Measurements from ENCODE around the gene IL1R1.
"Not testable (repeated sequence)": the region's sequence is repeated elsewhere in the genome, so short reads cannot be mapped to it uniquely, and the experiment has no call there.

The IL1R1 gene

GRCh38 chr2:102119255-102119654, 23.3 kb upstream of the IL1R1 start:
- Mint-ChIP-seq H3K4me1 (ENCODE audit: low read depth) (peaks cover 3% of the 10 kb centered on the region), H3K27me3 (ENCODE audit: low read depth) (peaks cover 7% of the 10 kb centered on the region), H3K27ac (no peak overlapping the region), H3K36me3 (ENCODE audit: low read depth) (no peaks in the 10 kb centered on the region), H3K9me3 (no peaks in the 10 kb centered on the region), H3K4me3 (no peak overlapping the region)

GRCh38 chr2:102120261-102120660, 22.3 kb upstream of the IL1R1 start:
- Mint-ChIP-seq H3K27me3 (ENCODE audit: low read depth) (peaks cover 7% of the 10 kb centered on the region), H3K4me3 (no peak overlapping the region), H3K36me3 (ENCODE audit: low read depth) (no peaks in the 10 kb centered on the region), H3K27ac (no peak overlapping the region), H3K9me3 (no peaks in the 10 kb centered on the region), H3K4me1 (ENCODE audit: low read depth) (no peaks in the 10 kb centered on the region)

GRCh38 chr2:102120701-102121159, 21.8 kb upstream of the IL1R1 start:
- peaks cover 7% of the 10 kb centered on the region for H3K27me3 Mint-ChIP-seq (ENCODE audit: low read depth)
- no peak overlapping the region for H3K27ac Mint-ChIP-seq
- H3K4me1 Mint-ChIP-seq (ENCODE audit: low read depth), result no peaks in the 10 kb centered on the region
- no peaks in the 10 kb centered on the region for H3K9me3 Mint-ChIP-seq
- H3K4me3 Mint-ChIP-seq, result no peak overlapping the region
- no peaks in the 10 kb centered on the region for H3K36me3 Mint-ChIP-seq (ENCODE audit: low read depth)

GRCh38 chr2:102122115-102122514, 20.4 kb upstream of the IL1R1 start:
- Mint-ChIP-seq H3K4me1 (ENCODE audit: low read depth) (no peaks in the 10 kb centered on the region), H3K27ac (no peak overlapping the region), H3K9me3 (peaks cover 6% of the 10 kb centered on the region), H3K27me3 (ENCODE audit: low read depth) (peaks cover under 1% of the 10 kb centered on the region), H3K4me3 (no peak overlapping the region), H3K36me3 (ENCODE audit: low read depth) (no peaks in the 10 kb centered on the region)

- Mint-ChIP-seq H3K27ac (no peak overlapping the region), H3K36me3 (ENCODE audit: low read depth) (no peaks in the 10 kb centered on the region), H3K4me3 (no peak overlapping the region), H3K4me1 (ENCODE audit: low read depth) (peaks cover 2% of the 10 kb centered on the region), H3K27me3 (ENCODE audit: low read depth) (no peaks in the 10 kb centered on the region), H3K9me3 (peaks cover 7% of the 10 kb centered on the region)
Measured at GRCh38 chr2:102122909-102123308, 19.6 kb upstream of the IL1R1 start.

- not testable (repeated sequence) for H3K4me1 Mint-ChIP-seq (ENCODE audit: low read depth); H3K36me3 Mint-ChIP-seq (ENCODE audit: low read depth); H3K27ac Mint-ChIP-seq; H3K4me3 Mint-ChIP-seq; H3K9me3 Mint-ChIP-seq; H3K27me3 Mint-ChIP-seq (ENCODE audit: low read depth)
Measured at GRCh38 chr2:102124421-102124820, 18.1 kb upstream of the IL1R1 start.

- no peaks in the 10 kb centered on the region for H3K36me3 Mint-ChIP-seq (ENCODE audit: low read depth)
- H3K9me3 Mint-ChIP-seq, result peaks cover 11% of the 10 kb centered on the region
- H3K27ac Mint-ChIP-seq, result no peak overlapping the region
- H3K4me3 Mint-ChIP-seq, result no peak overlapping the region
- H3K27me3 Mint-ChIP-seq (ENCODE audit: low read depth), result no peaks in the 10 kb centered on the region
- peaks cover 2% of the 10 kb centered on the region for H3K4me1 Mint-ChIP-seq (ENCODE audit: low read depth)
Measured at GRCh38 chr2:102126169-102126568, 16.4 kb upstream of the IL1R1 start.

GRCh38 chr2:102126660-102127059, 15.9 kb upstream of the IL1R1 start:
- Mint-ChIP-seq H3K9me3 (peaks cover 16% of the 10 kb centered on the region), H3K4me1 (ENCODE audit: low read depth) (peaks cover 2% of the 10 kb centered on the region), H3K36me3 (ENCODE audit: low read depth) (no peaks in the 10 kb centered on the region), H3K4me3 (no peak overlapping the region), H3K27ac (no peak overlapping the region), H3K27me3 (ENCODE audit: low read depth) (no peaks in the 10 kb centered on the region)

GRCh38 chr2:102129082-102129481, 13.5 kb upstream of the IL1R1 start:
- Mint-ChIP-seq H3K36me3 (ENCODE audit: low read depth) (no peaks in the 10 kb centered on the region), H3K4me3 (no peak overlapping the region), H3K27ac (no peak overlapping the region), H3K27me3 (ENCODE audit: low read depth) (peaks cover 4% of the 10 kb centered on the region), H3K4me1 (ENCODE audit: low read depth) (peaks cover 3% of the 10 kb centered on the region), H3K9me3 (peaks cover 23% of the 10 kb centered on the region)

DNA sequence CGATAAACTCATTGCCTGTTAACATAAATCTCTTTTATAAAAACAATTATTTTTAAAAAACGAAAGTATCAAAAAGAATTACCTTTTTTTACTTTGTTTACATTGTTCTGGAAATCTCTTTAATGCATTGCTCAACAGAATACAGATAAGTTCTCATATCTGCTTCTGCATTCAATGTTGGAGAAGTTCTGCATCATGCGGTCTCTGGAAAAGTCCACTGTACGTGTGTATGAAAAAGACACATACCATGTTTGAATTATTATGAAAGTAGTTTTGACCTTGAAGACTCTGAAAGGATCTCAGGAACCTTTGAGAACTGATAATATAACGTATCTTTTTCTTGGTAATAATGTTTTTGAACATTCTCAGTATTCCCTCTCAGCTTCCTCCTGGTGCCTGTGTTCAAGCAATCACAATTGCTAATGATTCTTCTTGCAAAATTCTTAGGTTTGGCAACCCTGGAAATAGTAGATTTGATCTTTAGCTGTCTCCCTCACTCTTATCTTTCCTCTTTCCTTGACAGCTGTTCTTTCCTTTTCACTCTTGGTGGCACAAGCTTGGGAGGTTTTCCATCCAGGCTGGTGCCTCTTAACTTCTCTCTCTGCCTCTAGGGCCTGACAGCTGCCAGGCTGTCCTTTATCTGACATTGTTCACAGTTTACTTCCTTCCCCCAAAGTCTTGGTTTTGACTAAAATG, 12.4 kb upstream of the IL1R1 start:
- Mint-ChIP-seq H3K27me3 (ENCODE audit: low read depth) (peaks cover 4% of the 10 kb centered on the region), H3K36me3 (ENCODE audit: low read depth) (no peaks in the 10 kb centered on the region), H3K4me1 (ENCODE audit: low read depth) (peaks cover 3% of the 10 kb centered on the region), H3K4me3 (no peak overlapping the region), H3K27ac (no peak overlapping the region), H3K9me3 (peaks cover 23% of the 10 kb centered on the region)

DNA sequence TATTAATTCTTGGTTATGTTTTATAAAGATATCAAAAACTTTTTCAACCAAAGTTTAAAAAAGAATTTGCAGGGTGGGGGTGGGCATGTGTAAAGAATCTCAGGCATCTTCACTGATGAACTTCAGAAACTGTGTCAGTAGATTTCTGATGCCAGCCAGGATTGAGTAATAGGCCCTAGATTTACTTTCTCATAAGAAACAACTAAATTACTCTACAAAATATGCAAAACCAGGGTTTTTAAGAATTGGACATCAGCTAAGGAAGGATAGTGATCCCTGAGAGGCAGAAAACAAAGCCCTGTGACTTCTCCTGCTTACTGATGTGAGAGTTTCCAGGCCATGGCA, 11.9 kb upstream of the IL1R1 start:
- peaks cover 3% of the 10 kb centered on the region for H3K4me1 Mint-ChIP-seq (ENCODE audit: low read depth)
- no peak overlapping the region for H3K4me3 Mint-ChIP-seq
- H3K9me3 Mint-ChIP-seq, result peaks cover 23% of the 10 kb centered on the region
- H3K36me3 Mint-ChIP-seq (ENCODE audit: low read depth), result no peaks in the 10 kb centered on the region
- no peak overlapping the region for H3K27ac Mint-ChIP-seq
- H3K27me3 Mint-ChIP-seq (ENCODE audit: low read depth), result peaks cover 4% of the 10 kb centered on the region

DNA sequence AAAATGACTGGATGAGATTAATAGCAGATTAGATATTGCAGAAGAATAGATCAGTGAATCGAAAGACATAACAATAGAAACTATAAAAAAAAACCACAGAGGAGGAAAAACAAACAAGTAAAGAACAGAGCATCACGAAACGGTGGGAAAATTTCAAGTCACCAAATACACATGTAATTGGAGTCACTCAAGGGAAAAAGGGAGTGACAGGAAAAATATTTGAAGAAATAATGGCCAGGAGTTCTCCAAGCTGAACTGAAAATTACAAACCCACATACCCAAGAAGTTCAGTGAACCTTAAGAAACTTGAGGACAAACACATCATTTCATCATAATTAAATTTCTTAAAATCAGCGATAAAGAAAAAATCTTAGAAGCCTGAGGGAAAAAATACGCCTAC, 11.0 kb upstream of the IL1R1 start:
- no peaks in the 10 kb centered on the region for H3K36me3 Mint-ChIP-seq (ENCODE audit: low read depth)
- H3K27me3 Mint-ChIP-seq (ENCODE audit: low read depth), result peaks cover 4% of the 10 kb centered on the region
- peaks cover 3% of the 10 kb centered on the region for H3K4me1 Mint-ChIP-seq (ENCODE audit: low read depth)
- no peak overlapping the region for H3K4me3 Mint-ChIP-seq
- H3K9me3 Mint-ChIP-seq, result peaks cover 24% of the 10 kb centered on the region
- no peak overlapping the region for H3K27ac Mint-ChIP-seq

DNA sequence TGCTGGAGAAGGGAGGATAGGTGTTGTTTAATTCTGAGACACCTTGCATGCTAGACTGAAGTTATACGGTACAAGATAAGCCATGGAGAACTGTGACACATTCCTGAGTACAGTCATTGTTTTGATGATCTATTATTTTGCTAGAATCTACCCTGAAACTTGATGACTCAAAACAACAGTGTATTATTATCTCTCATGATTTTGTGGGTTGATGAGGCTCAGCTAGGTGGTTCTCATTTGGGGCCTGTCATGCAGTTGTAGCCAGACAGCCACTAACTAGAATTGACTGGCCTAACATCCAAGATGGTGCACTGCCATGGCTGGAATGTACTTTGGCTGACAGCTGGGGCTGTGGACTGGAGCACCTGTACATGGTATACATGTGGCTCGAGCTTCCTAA, 5.4 kb upstream of the IL1R1 start:
- Mint-ChIP-seq H3K36me3 (ENCODE audit: low read depth) (peaks cover 5% of the 10 kb centered on the region), H3K27ac (no peak overlapping the region), H3K4me1 (ENCODE audit: low read depth) (peaks cover 8% of the 10 kb centered on the region), H3K4me3 (no peak overlapping the region), H3K27me3 (ENCODE audit: low read depth) (peaks cover 24% of the 10 kb centered on the region), H3K9me3 (peaks cover 13% of the 10 kb centered on the region)

- Mint-ChIP-seq H3K4me3 (no peak overlapping the region), H3K4me1 (ENCODE audit: low read depth) (peaks cover 10% of the 10 kb centered on the region), H3K27me3 (ENCODE audit: low read depth) (peaks cover 28% of the 10 kb centered on the region), H3K36me3 (ENCODE audit: low read depth) (peaks cover 10% of the 10 kb centered on the region), H3K9me3 (peaks cover 8% of the 10 kb centered on the region), H3K27ac (no peak overlapping the region)
Measured at GRCh38 chr2:102138331-102138730, 4.2 kb upstream of the IL1R1 start.

GRCh38 chr2:102139851-102140250, 2.7 kb upstream of the IL1R1 start:
- Mint-ChIP-seq H3K9me3 (peaks cover 21% of the 10 kb centered on the region), H3K27ac (no peak overlapping the region), H3K4me1 (ENCODE audit: low read depth) (peaks cover 10% of the 10 kb centered on the region), H3K27me3 (ENCODE audit: low read depth) (peaks cover 28% of the 10 kb centered on the region), H3K4me3 (no peak overlapping the region), H3K36me3 (ENCODE audit: low read depth) (peaks cover 10% of the 10 kb centered on the region)

DNA sequence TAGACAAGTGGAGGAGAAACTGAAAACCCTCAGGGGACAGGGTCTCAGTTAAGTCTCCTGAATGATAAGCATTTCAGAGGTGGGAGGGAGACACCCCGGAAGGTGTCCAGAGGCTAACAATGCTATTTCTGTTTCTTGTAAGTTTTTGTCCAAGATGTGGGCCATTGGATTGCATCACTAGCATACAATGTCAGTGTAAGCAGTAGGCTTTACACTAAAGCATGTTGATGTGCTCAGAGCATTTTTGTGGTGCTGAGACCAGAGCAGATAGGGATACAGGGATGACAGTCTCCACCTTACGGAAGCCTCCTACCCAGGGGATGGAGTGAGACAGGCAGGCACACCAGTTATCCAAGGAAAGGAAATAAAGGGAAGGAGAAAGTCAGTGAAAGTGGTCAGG, 2.2 kb upstream of the IL1R1 start:
- Mint-ChIP-seq H3K4me1 (ENCODE audit: low read depth) (peaks cover 10% of the 10 kb centered on the region), H3K27me3 (ENCODE audit: low read depth) (peaks cover 28% of the 10 kb centered on the region), H3K9me3 (peaks cover 26% of the 10 kb centered on the region), H3K27ac (no peak overlapping the region), H3K36me3 (ENCODE audit: low read depth) (peaks cover 14% of the 10 kb centered on the region), H3K4me3 (no peak overlapping the region)
